GM23338 (cell line): ENCODE results near the gene TIMM50. TPM values are rescaled to one million over a fixed set of nuclear protein-coding genes. Genes with fewer than 3 reads are reported as not detected.

Source experiments
- ATAC-seq: fragments of 200-7000 bp; cut with Tn5 transposase; 3 replicates; pipeline ENCODE4 v1.9.1; 2020
- DNase-seq: peaks from one replicate; pipeline ENCODE4 v3.0.0-alpha.2; 2015; ENCODE audit warnings: low spot score
- H2AFZ ChIP-seq: fragments of 200-600 bp; sonication (generic); 2 replicates; pipeline ENCODE4 v1.8.0; 2016; ENCODE audit warnings: antibody characterized with exemption, mild to moderate bottlenecking, moderate library complexity
- H3F3A ChIP-seq: fragments of 200-600 bp; sonication (generic); replicated peaks from 2 replicates; pipeline ENCODE4 v1.8.0; 2017; ENCODE audit warnings: antibody characterized with exemption, mixed run types, low read depth
- H3K27ac ChIP-seq: fragments of 200-600 bp; sonication (generic); 2 replicates; pipeline ENCODE4 v1.6.1; 2016; ENCODE audit warnings: low read depth
- H3K27me3 ChIP-seq: fragments of 200-600 bp; sonication (generic); 2 replicates; pipeline ENCODE4 v1.8.0; 2016; ENCODE audit warnings: mild to moderate bottlenecking, mixed run types, moderate library complexity; ENCODE audit not compliant: insufficient read depth
- H3K36me3 ChIP-seq: fragments of 200-600 bp; sonication (generic); 2 replicates; pipeline ENCODE4 v1.8.0; 2016; ENCODE audit warnings: mild to moderate bottlenecking; ENCODE audit not compliant: insufficient read depth
- H3K4me1 ChIP-seq: fragments of 200-600 bp; sonication (generic); 2 replicates; pipeline ENCODE4 v1.8.0; 2016; ENCODE audit warnings: mild to moderate bottlenecking, moderate library complexity; ENCODE audit not compliant: insufficient read depth
- H3K4me2 ChIP-seq: fragments of 200-600 bp; sonication (generic); 2 replicates; pipeline ENCODE4 v1.7.1; 2017; ENCODE audit warnings: mixed run types
- H3K4me3 ChIP-seq: fragments of 200-600 bp; sonication (generic); 2 replicates; pipeline ENCODE4 v1.6.1; 2016; ENCODE audit warnings: mixed run types
- H3K79me2 ChIP-seq: fragments of 200-600 bp; sonication (generic); replicated peaks from 2 replicates; pipeline ENCODE4 v1.8.0; 2017; ENCODE audit warnings: mild to moderate bottlenecking; ENCODE audit not compliant: insufficient read depth
- H3K9me2 ChIP-seq: fragments of 200-600 bp; sonication (generic); 2 replicates; pipeline ENCODE4 v1.8.0; 2017; ENCODE audit not compliant: insufficient read depth
- H4K20me1 ChIP-seq: fragments of 200-600 bp; sonication (generic); replicated peaks from 2 replicates; pipeline ENCODE4 v1.8.0; 2017; ENCODE audit warnings: mild to moderate bottlenecking; ENCODE audit not compliant: insufficient read depth
- H3K27ac Mint-ChIP-seq: 2 replicates; pipeline ENCODE4 v1.8.0; 2020; ENCODE audit warnings: inconsistent platforms, mild to moderate bottlenecking, moderate library complexity, mixed read lengths
- H3K27me3 Mint-ChIP-seq: 3 replicates; pipeline ENCODE4 v1.8.0; 2022; ENCODE audit warnings: low read depth, mild to moderate bottlenecking, moderate library complexity, mixed read lengths, inconsistent platforms; ENCODE audit not compliant: insufficient read depth, poor library complexity
- H3K36me3 Mint-ChIP-seq: 3 replicates; pipeline ENCODE4 v1.8.0; 2021; ENCODE audit warnings: low read depth, mild to moderate bottlenecking, inconsistent platforms, moderate library complexity, mixed read lengths
- H3K4me1 Mint-ChIP-seq: 3 replicates; pipeline ENCODE4 v1.8.0; 2020; ENCODE audit warnings: mild to moderate bottlenecking, inconsistent platforms, mixed read lengths
- H3K4me3 Mint-ChIP-seq: 3 replicates; pipeline ENCODE4 v1.8.0; 2021; ENCODE audit warnings: moderate library complexity, mild to moderate bottlenecking, inconsistent platforms, mixed read lengths
- H3K9me3 Mint-ChIP-seq: 3 replicates; pipeline ENCODE4 v1.8.0; 2020; ENCODE audit warnings: moderate library complexity, mild to moderate bottlenecking, inconsistent platforms, mixed read lengths
- CREB1 ChIP-seq: fragments of 250-450 bp; sonication (Bioruptor Pico); IDR thresholded peaks from 2 replicates; pipeline ENCODE4 v1.5.0; 2020; ENCODE audit warnings: low read depth, mild to moderate bottlenecking, moderate library complexity
- ETS1 ChIP-seq: IDR thresholded peaks from 2 replicates; pipeline ENCODE4 v1.6.1; 2016; ENCODE audit warnings: antibody characterized with exemption
- EZH2phosphoT487 ChIP-seq: fragments of 200-600 bp; sonication (generic); IDR thresholded peaks from one replicate; pipeline ENCODE4 v1.8.1; 2018; ENCODE audit warnings: antibody characterized with exemption; ENCODE audit not compliant: unreplicated experiment
- NANOG ChIP-seq: IDR thresholded peaks from 2 replicates; pipeline ENCODE4 v1.6.1; 2016; ENCODE audit warnings: antibody characterized with exemption, borderline replicate concordance
- ZNF462 ChIP-seq: fragments of 250-450 bp; sonication (Bioruptor Pico); IDR thresholded peaks from 2 replicates; pipeline ENCODE4 v1.5.0; 2020; ENCODE audit warnings: mild to moderate bottlenecking, moderate library complexity
- polyA plus RNA-seq: library from polyadenylated mRNA; unstranded; fragments of >200 nt; fragmentation: Nextera tagmentation; extraction: Ambion mirVana; gene quantifications from 2 replicates; pipeline ENCODE4 v1.2.1, GENCODE V29; 2016
- total RNA-seq: library from RNA; depleted of rRNA; stranded (reverse); fragments of >200 nt; shearing (Covaris generic); gene quantifications from 2 replicates; pipeline ENCODE4 v1.2.3, GENCODE V29; 2014

The TIMM50 gene
- total and polyA plus RNA-seq, 2 experiments from 2014 or later = 119 to 139 TPM

- TF ChIP-seq ZNF462 (CRISPR knock-in tag) = no peak
These were observed 36.8 kb downstream of the TIMM50 start (continued) for GRCh38 chr19:39517432-39517831.

GRCh38 chr19:39518458-39518857 is 37.8 kb downstream of the TIMM50 start:
- Histone ChIP-seq H3K36me3 (no peaks in the 10 kb centered on the region; the same call in 1 of the 2 replicates), H3F3A (0 out of 2 replicates have a peak, but pooled peaks cover 14% of the 10 kb centered on the region), H3K27ac (peak overlapping the region; percentile 90), H4K20me1 (0 out of 2 replicates have a peak, but pooled peaks cover 4% of the 10 kb centered on the region), H3K79me2 (peaks cover 16% of the 10 kb centered on the region), H2AFZ (no peak overlapping the region), H3K9me2 (no peaks in the 10 kb centered on the region), H3K4me3 (peak overlapping the region; percentile 30; the same call in 1 of the 2 replicates), H3K4me1 (peaks cover 15% of the 10 kb centered on the region; the same call in 1 of the 2 replicates), H3K27me3 (peaks cover 11% of the 10 kb centered on the region), H3K4me2 (peak overlapping the region; percentile 65)
- DNase-seq = peak; percentile 44
- peak overlapping the region; percentile 43; the same call in 1 of the 2 replicates for H3K27ac Mint-ChIP-seq
- H3K9me3 Mint-ChIP-seq = peaks cover 9% of the 10 kb centered on the region; the same call in 2 of the 3 replicates
- peak overlapping the region; percentile 63 for H3K4me3 Mint-ChIP-seq
- peaks cover 23% of the 10 kb centered on the region for H3K27me3 Mint-ChIP-seq
- H3K36me3 Mint-ChIP-seq = peaks cover 31% of the 10 kb centered on the region
- peaks cover 25% of the 10 kb centered on the region for H3K4me1 Mint-ChIP-seq
- no peak for TF ChIP-seq EZH2phosphoT487
- no peak for TF ChIP-seq NANOG
- TF ChIP-seq ETS1 = no peak
- TF ChIP-seq CREB1 (CRISPR knock-in tag) = no peak
- ATAC-seq = no peak
